Measurements from ENCODE around the gene R3HDM4.

Gene R3HDM4

DNA sequence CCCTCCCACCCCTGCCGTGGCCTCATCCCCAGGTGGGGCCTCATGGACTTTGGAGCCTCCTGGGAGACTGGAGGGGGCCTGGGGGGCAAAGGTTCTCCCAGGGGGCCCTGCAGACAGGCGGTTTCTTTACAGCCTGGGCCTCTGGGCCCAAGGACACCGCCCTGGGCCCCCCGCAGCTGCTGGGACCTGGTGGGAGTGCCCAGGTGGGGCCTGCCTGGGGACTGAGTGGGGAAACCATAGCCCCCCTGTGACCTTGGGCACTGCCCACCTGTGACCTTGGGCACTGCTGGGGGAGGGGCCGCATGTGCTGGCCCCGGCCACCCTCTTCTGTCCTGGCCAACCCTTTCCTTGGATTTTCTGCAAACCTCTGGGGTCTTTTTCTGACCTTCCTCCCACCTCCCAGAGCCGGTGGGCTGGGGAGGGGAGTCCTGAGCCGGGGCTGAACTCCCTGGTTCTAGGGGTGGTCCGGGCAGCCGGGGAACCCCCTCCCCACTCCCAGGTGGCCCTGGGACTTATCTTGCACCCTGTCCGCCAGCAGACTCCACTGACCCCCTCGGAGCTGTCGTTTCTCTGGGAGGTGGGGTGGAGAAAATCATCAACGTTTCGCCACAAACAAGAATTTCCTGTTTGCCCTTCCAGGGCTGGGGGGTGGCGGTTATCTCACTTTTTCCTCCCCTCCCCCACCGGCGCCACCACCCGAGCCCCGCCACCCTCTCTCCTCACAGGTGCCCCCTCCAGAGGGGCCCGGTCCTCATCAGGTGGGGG is 39.8 kb upstream of the R3HDM4 start:
- H3K27ac ChIP-seq, result no peak overlapping the region
- TF ChIP-seq, protein P1, sequence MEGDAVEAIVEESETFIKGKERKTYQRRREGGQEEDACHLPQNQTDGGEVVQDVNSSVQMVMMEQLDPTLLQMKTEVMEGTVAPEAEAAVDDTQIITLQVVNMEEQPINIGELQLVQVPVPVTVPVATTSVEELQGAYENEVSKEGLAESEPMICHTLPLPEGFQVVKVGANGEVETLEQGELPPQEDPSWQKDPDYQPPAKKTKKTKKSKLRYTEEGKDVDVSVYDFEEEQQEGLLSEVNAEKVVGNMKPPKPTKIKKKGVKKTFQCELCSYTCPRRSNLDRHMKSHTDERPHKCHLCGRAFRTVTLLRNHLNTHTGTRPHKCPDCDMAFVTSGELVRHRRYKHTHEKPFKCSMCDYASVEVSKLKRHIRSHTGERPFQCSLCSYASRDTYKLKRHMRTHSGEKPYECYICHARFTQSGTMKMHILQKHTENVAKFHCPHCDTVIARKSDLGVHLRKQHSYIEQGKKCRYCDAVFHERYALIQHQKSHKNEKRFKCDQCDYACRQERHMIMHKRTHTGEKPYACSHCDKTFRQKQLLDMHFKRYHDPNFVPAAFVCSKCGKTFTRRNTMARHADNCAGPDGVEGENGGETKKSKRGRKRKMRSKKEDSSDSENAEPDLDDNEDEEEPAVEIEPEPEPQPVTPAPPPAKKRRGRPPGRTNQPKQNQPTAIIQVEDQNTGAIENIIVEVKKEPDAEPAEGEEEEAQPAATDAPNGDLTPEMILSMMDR (IDR thresholded peaks at IDR 0.05), result no peak
- no peak for DNase-seq
- H3K4me3 ChIP-seq, result no peak overlapping the region
- intact Hi-C loops (cut with DNase I; ENCODE audit: low total_unique reads), result no loop called here
- no peaks in the 10 kb centered on the region for H3K36me3 ChIP-seq
- H3K4me1 ChIP-seq, result no peaks in the 10 kb centered on the region
- peaks cover 0 to 40% of the 10 kb centered on the region in 2 donors for H3K27me3 ChIP-seq
- H3K9me3 ChIP-seq, result no peaks in the 10 kb centered on the region

DNA sequence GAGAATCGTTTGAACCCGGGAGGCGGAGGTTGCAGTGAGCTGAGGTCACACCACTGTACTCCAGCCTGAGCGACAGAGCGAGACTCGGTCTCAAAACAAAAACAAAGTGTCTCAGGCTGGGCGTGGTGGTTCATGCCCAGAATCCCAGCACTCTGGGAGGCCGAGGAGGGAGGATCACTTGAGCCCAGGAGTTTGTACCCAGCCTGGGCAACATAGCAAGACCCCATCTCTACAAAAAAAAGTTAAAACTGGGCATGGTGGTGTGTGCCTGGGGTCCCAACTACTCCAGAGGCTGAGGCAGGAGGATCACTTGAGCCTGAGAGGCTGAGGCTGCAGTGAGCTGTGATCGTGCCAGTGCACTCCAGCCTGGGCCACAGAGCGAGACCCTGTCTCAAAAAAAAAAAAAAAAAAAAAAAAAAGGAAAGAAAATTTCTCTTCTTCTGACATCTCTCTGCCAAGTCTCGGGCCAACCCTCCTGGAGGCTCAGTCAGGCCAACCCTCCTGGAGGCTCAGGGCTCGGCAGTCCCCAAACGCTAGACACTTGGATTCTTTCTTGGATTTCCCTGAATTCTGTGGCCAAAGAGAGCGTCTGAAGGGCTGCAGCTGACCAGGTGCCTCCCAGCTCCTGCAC is 39.1 kb upstream of the R3HDM4 start:
- H3K36me3 ChIP-seq, result no peaks in the 10 kb centered on the region
- DNase-seq, result no peak
- intact Hi-C loops (cut with DNase I; ENCODE audit: low total_unique reads), result no loop called here
- TF ChIP-seq, protein P1 (IDR thresholded peaks at IDR 0.05), result no peak
- H3K4me3 ChIP-seq, result no peak overlapping the region
- H3K27ac ChIP-seq, result no peak overlapping the region
- H3K9me3 ChIP-seq, result no peaks in the 10 kb centered on the region
- peaks cover 0 to 40% of the 10 kb centered on the region in 2 donors for H3K27me3 ChIP-seq
- no peaks in the 10 kb centered on the region for H3K4me1 ChIP-seq

DNA sequence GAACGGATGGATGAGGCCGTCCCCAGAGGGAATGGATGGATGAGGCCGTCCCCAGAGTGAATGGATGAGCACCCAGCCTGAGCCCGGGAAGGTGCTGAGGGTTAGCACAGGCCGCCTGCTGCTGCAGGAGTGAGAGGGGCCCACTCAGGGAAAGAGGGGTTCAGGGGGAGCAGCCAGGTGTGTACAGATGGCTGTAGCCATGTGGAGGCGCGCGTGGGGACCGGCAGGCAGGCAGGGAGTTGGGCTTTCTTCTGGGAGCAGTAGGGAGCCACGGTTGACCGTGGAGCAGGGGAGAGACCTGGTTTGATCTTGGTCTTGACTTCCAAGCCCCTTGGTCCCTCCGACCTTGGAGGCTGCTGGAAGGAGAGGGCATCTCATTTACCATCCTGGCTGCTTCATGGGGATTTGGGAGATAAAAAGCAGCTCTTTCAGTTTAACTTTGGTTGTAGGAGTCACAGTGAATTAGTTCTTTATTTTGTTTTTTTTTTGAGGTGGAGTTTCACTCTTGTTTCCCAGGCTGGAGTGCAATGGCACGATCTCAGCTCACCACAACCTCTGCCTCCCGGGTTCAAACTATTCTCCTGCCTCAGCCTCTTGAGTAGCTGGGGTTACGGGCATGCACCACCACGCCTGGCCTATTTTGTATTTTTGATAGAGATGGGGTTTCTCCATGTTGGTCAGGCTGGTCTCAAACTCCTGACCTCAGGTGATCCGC is 37.5 kb upstream of the R3HDM4 start:
- DNase-seq, result no peak
- Histone ChIP-seq H3K27me3 (peaks cover 0 to 31% of the 10 kb centered on the region in 2 donors), H3K27ac (no peak overlapping the region)

DNA sequence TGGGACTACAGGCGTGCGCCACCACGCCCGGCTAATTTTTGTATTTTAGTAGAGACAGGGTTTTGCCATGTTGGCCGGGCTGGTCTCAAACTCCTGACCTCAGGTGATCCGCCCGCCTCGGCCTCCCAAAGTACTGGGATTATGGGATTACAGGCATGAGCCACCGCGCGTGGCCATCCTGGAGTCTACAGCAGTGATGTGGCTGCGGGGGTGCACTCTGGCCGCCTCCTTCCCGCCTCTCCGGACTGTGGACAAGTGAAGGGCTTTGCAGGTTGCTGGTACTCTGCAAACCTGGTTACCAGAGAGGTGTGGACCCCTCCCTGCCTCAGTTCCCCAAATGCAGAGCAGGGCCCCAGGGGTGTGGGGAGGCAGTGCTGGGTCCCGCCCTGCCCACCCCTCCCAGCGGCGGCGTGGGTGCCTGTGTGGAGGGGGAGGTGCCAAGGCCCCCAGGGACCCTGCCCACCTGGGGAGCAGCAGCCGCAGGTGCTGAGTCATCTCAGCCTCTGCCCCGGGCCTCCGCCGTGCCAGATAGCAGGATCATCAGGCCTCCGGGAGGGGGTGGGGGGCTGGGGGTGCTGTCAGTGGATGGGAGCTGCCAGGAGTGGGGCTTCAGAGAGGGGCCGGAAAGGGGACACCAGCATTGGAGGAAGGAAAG is 36.0 kb upstream of the R3HDM4 start:
- intact Hi-C loops (cut with DNase I; ENCODE audit: low total_unique reads), result no loop called here
- Histone ChIP-seq H3K27me3 (peaks cover 0 to 15% of the 10 kb centered on the region in 2 donors), H3K4me1 (no peaks in the 10 kb centered on the region), H3K36me3 (no peaks in the 10 kb centered on the region), H3K9me3 (no peaks in the 10 kb centered on the region), H3K27ac (no peak overlapping the region), H3K4me3 (no peak overlapping the region)
- DNase-seq, result no peak
- TF ChIP-seq, protein P1 (IDR thresholded peaks at IDR 0.05), result no peak

More for the DNA sequence above, 37.5 kb upstream of the R3HDM4 start:
- no peak overlapping the region for H3K4me3 ChIP-seq
- TF ChIP-seq, protein P1 (IDR thresholded peaks at IDR 0.05), result no peak
- no peaks in the 10 kb centered on the region for H3K9me3 ChIP-seq
- intact Hi-C loops (cut with DNase I; ENCODE audit: low total_unique reads), result no loop called here
- no peaks in the 10 kb centered on the region for H3K36me3 ChIP-seq
- H3K4me1 ChIP-seq, result no peaks in the 10 kb centered on the region

DNA sequence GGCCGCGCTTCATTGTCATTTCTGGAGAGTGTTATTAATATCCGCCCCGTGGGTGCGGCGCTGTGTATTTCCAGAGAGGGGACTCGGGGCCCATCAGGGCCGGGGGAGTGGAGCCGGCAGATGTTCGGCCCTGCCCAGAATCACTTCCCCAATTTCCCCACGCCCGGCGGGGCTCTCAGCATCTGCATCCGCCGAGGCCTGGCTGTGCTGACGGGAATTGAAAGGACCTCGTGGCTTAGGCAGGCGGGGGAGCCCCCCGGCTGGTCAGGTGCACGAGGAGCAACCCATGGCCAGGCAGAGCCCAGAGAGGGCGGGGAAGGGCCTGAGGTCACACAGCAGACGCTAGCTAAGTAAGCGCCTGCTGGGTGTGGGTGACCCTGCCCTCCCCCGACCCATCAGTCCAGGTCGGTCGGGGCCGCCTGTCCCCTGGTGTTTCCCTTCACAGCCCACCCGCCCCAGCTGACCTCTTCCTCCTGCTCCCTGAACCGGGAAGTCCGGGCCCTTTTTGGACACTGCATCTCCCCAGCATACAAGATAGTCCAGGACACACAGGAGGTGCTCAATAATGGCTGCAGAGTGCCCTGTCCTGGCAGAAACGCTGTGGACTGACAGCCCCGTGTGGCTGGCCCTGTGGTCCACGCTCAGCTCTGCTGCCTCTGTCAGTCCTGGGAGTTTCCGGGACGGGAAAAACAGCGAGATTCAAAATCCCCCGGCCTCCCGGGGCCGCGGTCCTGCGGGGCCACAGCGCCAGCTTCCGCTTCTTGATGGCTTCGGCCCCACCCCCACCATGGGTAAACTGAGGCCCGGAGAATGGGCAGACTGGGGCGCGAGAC is 34.9 kb upstream of the R3HDM4 start:
- intact Hi-C loops (cut with DNase I; ENCODE audit: low total_unique reads), result no loop called here
- no peak overlapping the region for H3K27ac ChIP-seq
- H3K4me1 ChIP-seq, result no peaks in the 10 kb centered on the region

More for the DNA sequence above, 34.9 kb upstream of the R3HDM4 start:
- no peaks in the 10 kb centered on the region for H3K9me3 ChIP-seq
- no peaks in the 10 kb centered on the region for H3K36me3 ChIP-seq
- no peak overlapping the region for H3K4me3 ChIP-seq
- TF ChIP-seq, protein P1 (IDR thresholded peaks at IDR 0.05), result no peak
- DNase-seq, result peak; percentile 71 to 85
- peaks cover 0 to 5% of the 10 kb centered on the region in 2 donors for H3K27me3 ChIP-seq

Measured in tibial artery (tissue), 4 donors.